Vagina (tissue), 2 donors: ENCODE data around the gene SMIM10. TPM values are rescaled to one million over a fixed set of nuclear protein-coding genes. Genes with fewer than 3 reads are reported as not detected.
"Not testable (repeated sequence)": the region's sequence is repeated elsewhere in the genome, so short reads cannot be mapped to it uniquely, and the experiment has no call there.

ENCODE experiments used
- DNase-seq, 2 donors: peaks; one replicate each; pipeline ENCODE4 v3.0.0-alpha.2; 2017; ENCODE audit errors: extremely low spot score in 2 of 2
- H3K27ac ChIP-seq: fragments of 200-600 bp; sonication (generic); one replicate; pipeline ENCODE4 v1.5.1; 2019
- H3K27me3 ChIP-seq: fragments of 200-600 bp; sonication (generic); one replicate; pipeline ENCODE4 v1.5.1; 2019
- H3K36me3 ChIP-seq, 2 donors: fragments of 200-600 bp; sonication (generic); one replicate each; pipeline ENCODE4 v1.5.1; 2017 to 2019
- H3K4me1 ChIP-seq: fragments of 200-600 bp; sonication (generic); one replicate; pipeline ENCODE4 v1.5.1; 2019
- H3K4me3 ChIP-seq, 2 donors: fragments of 200-600 bp; sonication (generic); 1 replicate in 1 of 2; 2 replicates in 1 of 2; pipeline ENCODE4 v1.5.1; 2016 to 2019
- H3K9me3 ChIP-seq: fragments of 200-600 bp; sonication (generic); one replicate; pipeline ENCODE4 v1.5.1; 2019
- POLR2A ChIP-seq, 2 donors: fragments of 450-650 bp; IDR thresholded peaks; one replicate each; pipeline ENCODE4 v1.6.1; 2017; ENCODE audit warnings: antibody characterized with exemption in 2 of 2, mild to moderate bottlenecking in 2 of 2, moderate library complexity in 2 of 2
- POLR2AphosphoS5 ChIP-seq, 2 donors: sonication (generic); formaldehyde crosslinking; IDR thresholded peaks; one replicate each; pipeline ENCODE4 v1.9.0; 2017; ENCODE audit warnings: antibody characterized with exemption in 2 of 2, mild to moderate bottlenecking in 2 of 2, low read depth in 1 of 2; ENCODE audit not compliant: insufficient read depth in 1 of 2
- intact Hi-C: fragments of 100-400 bp; cut with DNase I; formaldehyde crosslinking; loops from one replicate; pipeline ENCODE4 v1.15.1; 2023
- total RNA-seq: library from RNA; depleted of rRNA; stranded (reverse); fragments of >200 nt; gene quantifications from one replicate; pipeline ENCODE4 v1.2.3, GENCODE V29; 2016
- TF ChIP-seq, protein P1 (sequence below), 3 experiments: fragments of 450-650 bp in 2 of 3; fragments of 200-600 bp in 1 of 3; sonication (generic) in 1 of 3; IDR thresholded peaks; one replicate each; pipeline ENCODE4 v1.5.1; 2017 to 2019; ENCODE audit warnings: antibody characterized with exemption in 3 of 3, mild to moderate bottlenecking in 2 of 3, moderate library complexity in 2 of 3

The SMIM10 gene
- 13.8 TPM for total RNA-seq

- Histone ChIP-seq H3K36me3 (no peaks in the 10 kb centered on the region), H3K27ac (peak within 1 kb of the TSS; percentile 63), H3K4me1 (no peaks in the 10 kb centered on the region), H3K9me3 (no peaks in the 10 kb centered on the region), H3K27me3 (no peaks in the 10 kb centered on the region), H3K4me3 (peak within 1 kb of the TSS; percentile 42 to 53)
- DNase-seq, result no peak
- TF ChIP-seq POLR2A (IDR thresholded peaks at IDR 0.05), result no peak
- TF ChIP-seq POLR2AphosphoS5 (IDR thresholded peaks at IDR 0.05; ENCODE audit: insufficient read depth in 1 of 2, low read depth in 1 of 2), result peak in 1 of 2 donors; percentile 72
- intact Hi-C loops, result no loop called here
Observed at GRCh38 chrX:134990801-134991481, at the start of gene SMIM10. TSS of gene SMIM10 (plus strand) at chrX:134990991. CDS start at chrX:134991096, 105 bp downstream.

DNA sequence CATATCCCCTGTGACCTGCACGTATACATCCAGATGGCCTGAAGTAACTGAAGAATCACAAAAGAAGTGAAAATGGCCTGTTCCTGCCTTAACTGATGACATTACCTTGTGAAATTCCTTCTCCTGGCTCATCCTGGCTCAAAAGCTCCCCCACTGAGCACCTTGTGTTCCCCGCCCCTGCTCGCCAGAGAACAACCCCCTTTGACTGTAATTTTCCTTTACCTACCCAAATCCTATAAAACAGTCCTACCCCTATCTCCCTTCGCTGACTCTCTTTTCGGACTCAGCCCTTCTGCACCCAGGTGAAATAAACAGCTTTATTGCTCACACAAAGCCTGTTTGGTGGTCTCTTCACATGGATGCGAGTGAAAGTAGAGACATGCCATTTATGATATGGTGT, 44.4 kb upstream of the SMIM10 start:
- DNase-seq, H3K27me3 ChIP-seq, H3K27ac ChIP-seq, H3K9me3 ChIP-seq, H3K4me1 ChIP-seq, H3K36me3 ChIP-seq, intact Hi-C loops, H3K4me3 ChIP-seq: not testable (repeated sequence)

- H3K4me3 ChIP-seq, result no peak overlapping the region
- TF ChIP-seq, protein P1, sequence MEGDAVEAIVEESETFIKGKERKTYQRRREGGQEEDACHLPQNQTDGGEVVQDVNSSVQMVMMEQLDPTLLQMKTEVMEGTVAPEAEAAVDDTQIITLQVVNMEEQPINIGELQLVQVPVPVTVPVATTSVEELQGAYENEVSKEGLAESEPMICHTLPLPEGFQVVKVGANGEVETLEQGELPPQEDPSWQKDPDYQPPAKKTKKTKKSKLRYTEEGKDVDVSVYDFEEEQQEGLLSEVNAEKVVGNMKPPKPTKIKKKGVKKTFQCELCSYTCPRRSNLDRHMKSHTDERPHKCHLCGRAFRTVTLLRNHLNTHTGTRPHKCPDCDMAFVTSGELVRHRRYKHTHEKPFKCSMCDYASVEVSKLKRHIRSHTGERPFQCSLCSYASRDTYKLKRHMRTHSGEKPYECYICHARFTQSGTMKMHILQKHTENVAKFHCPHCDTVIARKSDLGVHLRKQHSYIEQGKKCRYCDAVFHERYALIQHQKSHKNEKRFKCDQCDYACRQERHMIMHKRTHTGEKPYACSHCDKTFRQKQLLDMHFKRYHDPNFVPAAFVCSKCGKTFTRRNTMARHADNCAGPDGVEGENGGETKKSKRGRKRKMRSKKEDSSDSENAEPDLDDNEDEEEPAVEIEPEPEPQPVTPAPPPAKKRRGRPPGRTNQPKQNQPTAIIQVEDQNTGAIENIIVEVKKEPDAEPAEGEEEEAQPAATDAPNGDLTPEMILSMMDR (IDR thresholded peaks at IDR 0.05), result no peak
- no peak for TF ChIP-seq POLR2A (IDR thresholded peaks at IDR 0.05)
- no peak for TF ChIP-seq POLR2AphosphoS5 (IDR thresholded peaks at IDR 0.05; ENCODE audit: insufficient read depth in 1 of 2, low read depth in 1 of 2)
- no peaks in the 10 kb centered on the region for H3K4me1 ChIP-seq
- intact Hi-C loops, result no loop called here
- no peak overlapping the region for H3K27ac ChIP-seq
- H3K36me3 ChIP-seq, result no peaks in the 10 kb centered on the region
- no peaks in the 10 kb centered on the region for H3K27me3 ChIP-seq
- H3K9me3 ChIP-seq, result no peaks in the 10 kb centered on the region
- no peak for DNase-seq
Observed at GRCh38 chrX:134948333-134949241, 42.2 kb upstream of the SMIM10 start.

- no peaks in the 10 kb centered on the region for H3K27me3 ChIP-seq
- no peaks in the 10 kb centered on the region for H3K4me1 ChIP-seq
- no peak for TF ChIP-seq POLR2AphosphoS5 (IDR thresholded peaks at IDR 0.05; ENCODE audit: insufficient read depth in 1 of 2, low read depth in 1 of 2)
- DNase-seq, result no peak
- no peaks in the 10 kb centered on the region for H3K9me3 ChIP-seq
- no peaks in the 10 kb centered on the region for H3K36me3 ChIP-seq
- intact Hi-C loops, result no loop called here
- no peak overlapping the region for H3K4me3 ChIP-seq
- no peak overlapping the region for H3K27ac ChIP-seq
Observed at GRCh38 chrX:134949271-134949670, 41.5 kb upstream of the SMIM10 start.

GRCh38 chrX:134957836-134958235, 33.0 kb upstream of the SMIM10 start:
- no peaks in the 10 kb centered on the region for H3K4me1 ChIP-seq
- H3K27me3 ChIP-seq, result no peaks in the 10 kb centered on the region
- no peak overlapping the region for H3K4me3 ChIP-seq
- intact Hi-C loops, result no loop called here
- no peak for DNase-seq
- TF ChIP-seq, protein P1 (IDR thresholded peaks at IDR 0.05), result no peak
- no peak for TF ChIP-seq POLR2A (IDR thresholded peaks at IDR 0.05)
- no peak for TF ChIP-seq POLR2AphosphoS5 (IDR thresholded peaks at IDR 0.05; ENCODE audit: insufficient read depth in 1 of 2, low read depth in 1 of 2)
- no peaks in the 10 kb centered on the region for H3K9me3 ChIP-seq
- H3K36me3 ChIP-seq, result no peaks in the 10 kb centered on the region
- H3K27ac ChIP-seq, result no peak overlapping the region

- H3K4me1 ChIP-seq, DNase-seq, H3K9me3 ChIP-seq, H3K4me3 ChIP-seq, H3K27me3 ChIP-seq, H3K36me3 ChIP-seq, H3K27ac ChIP-seq, intact Hi-C loops: not testable (repeated sequence)
Observed at GRCh38 chrX:134960366-134960765, 30.4 kb upstream of the SMIM10 start.

- no peak for DNase-seq
- no peaks in the 10 kb centered on the region for H3K9me3 ChIP-seq
- H3K27me3 ChIP-seq, result no peaks in the 10 kb centered on the region
- H3K4me3 ChIP-seq, result no peak overlapping the region
- H3K36me3 ChIP-seq, result no peaks in the 10 kb centered on the region
- H3K4me1 ChIP-seq, result no peaks in the 10 kb centered on the region
- H3K27ac ChIP-seq, result no peak overlapping the region
- TF ChIP-seq POLR2A (IDR thresholded peaks at IDR 0.05), result no peak
- TF ChIP-seq, protein P1 (IDR thresholded peaks at IDR 0.05), result no peak
- no peak for TF ChIP-seq POLR2AphosphoS5 (IDR thresholded peaks at IDR 0.05; ENCODE audit: insufficient read depth in 1 of 2, low read depth in 1 of 2)
- intact Hi-C loops, result no loop called here
Observed at GRCh38 chrX:134963041-134963440, 27.8 kb upstream of the SMIM10 start.
